ENCODE data around the gene LPAR1.

LPAR1 gene

DNA sequence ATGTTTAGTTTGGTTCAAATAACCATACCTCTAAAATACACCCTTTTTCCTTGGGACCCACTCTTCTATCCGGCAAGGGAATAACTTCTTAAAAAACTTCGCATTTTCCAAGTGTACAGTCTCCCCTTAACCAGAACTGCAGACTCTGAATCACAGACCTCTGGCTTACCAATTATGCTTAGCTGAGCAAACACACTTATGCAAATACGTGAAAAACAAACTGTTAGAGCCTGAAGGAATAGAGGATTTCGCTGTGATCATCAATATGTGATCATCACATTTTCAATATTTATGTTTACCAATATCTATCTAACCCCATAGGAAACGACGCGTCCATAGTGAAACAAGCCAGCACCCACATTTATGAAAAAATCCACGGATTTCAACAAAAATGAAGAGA lies 1.3 kb downstream of the LPAR1 start:
- no peak for DNase-seq

DNA sequence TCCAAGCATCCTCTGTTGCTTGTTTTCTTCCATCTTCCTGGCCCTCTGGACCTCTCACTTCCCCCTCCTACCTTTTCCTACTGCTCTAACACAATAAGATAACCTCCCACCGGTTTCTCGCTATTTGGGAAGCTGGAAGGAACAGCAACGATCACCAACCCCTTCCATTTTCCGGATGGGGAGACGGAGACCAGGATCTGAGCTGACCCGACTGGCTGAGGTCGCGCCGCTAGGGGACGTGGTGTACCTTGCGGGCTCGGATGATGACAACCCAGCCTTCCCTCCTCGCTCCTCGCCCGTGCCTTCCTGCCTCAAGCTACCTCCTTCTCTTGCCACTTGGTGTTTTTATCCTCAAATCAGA lies 1.9 kb downstream of the LPAR1 start:
- no peak for DNase-seq

DNA sequence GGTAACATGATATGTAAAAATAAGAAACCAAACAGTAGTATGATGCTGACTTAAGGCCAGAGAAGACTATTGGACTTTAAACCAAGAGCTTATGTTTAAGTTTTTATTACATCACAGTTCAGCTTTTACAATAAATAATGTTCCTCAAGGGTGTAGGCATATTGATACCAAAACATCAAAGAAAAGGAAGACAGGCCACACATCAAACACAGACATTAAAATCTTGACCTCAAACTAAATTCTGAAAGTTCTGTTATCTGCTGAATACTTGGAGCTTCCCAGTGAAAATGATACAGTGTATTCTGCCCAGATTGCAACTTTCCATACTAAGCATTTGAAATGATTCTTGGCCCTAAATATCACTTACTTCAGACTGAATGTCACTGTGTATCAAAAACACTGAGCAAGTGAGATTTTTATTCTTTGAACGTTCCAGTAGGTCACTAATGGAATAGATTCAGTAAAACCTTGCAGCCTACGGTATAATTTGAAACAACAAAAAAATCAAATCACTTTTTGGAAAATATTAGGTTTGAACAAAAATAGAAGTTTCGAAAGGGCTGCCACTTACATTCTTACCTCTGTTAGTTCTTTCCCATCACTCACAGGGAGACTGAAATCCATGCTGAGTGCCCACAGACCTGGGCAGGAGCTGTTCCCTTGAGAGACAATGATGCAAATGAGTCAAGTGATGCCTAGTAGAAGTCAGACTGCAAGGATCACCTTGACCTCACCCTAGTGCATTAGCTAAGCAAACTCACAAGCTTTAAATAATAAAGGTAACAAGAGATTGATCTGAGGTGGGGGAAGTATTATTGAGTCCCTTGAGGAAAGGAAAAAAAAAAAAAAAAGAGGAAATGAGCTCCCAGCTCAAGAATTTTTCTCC lies 2.5 kb downstream of the LPAR1 start:
- DNase-seq: no peak

DNA sequence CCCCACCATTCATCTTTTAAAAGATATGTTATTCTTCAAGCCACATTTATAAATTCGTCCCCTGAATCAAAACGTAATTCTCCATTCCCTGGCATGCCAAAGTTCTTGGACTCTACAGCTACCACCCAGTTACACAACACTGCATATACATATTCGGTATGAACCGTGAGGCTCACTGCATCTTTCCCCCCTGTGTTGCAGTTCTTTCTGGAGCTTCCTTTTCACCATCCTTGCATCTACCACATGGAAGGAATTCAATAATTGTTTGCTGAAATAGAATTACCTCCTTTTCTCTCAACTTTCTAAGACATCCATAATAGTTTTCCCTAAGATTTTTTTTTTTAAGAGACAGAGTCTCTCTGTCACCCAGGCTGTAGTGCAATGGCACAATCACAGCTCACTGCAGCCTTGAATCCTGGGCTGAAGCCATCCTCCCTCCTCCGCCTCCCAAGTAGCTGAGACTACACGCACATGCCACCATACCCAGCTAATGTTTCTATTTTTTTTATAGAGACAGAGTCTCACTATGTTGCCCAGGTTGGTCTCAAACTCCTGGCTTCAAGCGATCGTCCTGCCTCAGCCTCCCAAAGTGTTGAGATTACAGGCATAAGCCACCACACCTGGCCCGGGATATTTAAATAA lies 3.3 kb downstream of the LPAR1 start:
- no peak for DNase-seq

GRCh38 chr9:111034170-111034897 lies 3.9 kb downstream of the LPAR1 start:
- DNase-seq: no peak

- DNase-seq: no peak
Observed at GRCh38 chr9:111030492-111030891, 7.8 kb downstream of the LPAR1 start.

DNA sequence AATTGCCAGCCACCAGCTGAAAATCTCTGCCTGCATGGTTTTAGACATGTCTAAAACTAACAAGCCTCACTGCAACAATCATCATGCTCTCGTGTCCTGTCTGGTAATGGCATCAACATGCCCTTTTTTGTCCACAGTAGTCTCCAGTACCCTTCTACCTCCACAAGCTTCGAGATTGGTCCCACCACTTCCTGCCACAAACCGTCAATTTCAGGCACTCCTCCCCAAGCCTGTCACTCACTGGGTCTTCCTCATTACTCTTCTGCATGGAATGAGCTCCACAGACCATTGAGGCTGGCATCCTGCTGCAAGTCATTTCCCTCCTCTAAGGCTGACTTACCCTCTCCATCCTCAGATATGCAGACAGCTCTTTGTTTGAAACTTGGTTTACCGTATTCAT lies 9.0 kb downstream of the LPAR1 start:
- DNase-seq: no peak

- DNase-seq: no peak
Observed at GRCh38 chr9:111027798-111028197, 10.5 kb downstream of the LPAR1 start.

GRCh38 chr9:111023128-111023527 lies 15.1 kb downstream of the LPAR1 start:
- no peak for DNase-seq

DNA sequence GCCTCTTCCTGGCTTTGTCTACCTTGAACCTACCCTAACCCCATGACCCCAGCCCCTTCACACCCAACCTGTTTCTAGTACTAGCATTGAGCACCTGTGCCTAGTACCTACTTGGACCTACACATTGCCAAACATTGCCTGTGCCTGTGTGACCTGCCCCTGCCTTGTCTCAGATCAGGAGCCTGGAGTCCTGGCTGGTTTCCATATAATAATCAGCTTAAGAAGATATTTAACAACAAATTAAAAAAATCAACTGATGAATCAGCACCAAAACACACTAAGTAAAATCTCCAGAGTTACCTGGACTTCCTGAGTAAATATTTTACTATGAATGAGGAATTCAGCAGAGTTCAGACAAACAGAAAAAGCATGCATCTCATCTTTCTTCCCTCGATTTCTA lies 17.7 kb downstream of the LPAR1 start:
- DNase-seq: no peak

DNA sequence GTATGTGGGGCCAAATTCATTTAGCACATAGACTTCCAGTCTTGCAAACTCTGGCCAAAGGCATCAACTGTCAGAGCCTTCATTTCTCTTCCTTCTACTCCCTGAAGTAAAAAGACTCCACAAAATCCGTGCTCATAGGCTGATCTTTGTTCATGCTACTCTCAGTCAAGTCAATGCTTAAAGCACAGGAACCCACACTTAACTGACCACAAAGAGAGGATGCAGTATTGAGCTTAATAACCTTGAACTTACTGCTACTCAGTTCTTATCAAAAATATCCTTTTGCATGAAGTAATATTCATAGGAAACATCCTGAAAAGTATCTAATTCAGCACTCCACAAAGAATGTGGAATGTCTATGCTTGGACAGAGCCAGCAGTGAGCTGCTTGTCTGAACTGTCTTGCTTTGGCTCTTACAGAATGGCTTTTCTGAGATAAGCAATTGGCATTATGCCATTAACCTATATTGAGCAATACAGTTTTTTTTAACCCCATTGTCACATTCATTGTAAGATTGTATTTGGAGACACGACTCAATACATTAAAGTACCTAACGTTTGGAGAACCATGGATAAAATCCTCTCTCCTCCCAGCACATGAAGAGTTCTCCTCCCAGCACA lies 21.7 kb downstream of the LPAR1 start:
- no peak for DNase-seq

- no peak for DNase-seq
Observed at GRCh38 chr9:111016016-111016415, 22.3 kb downstream of the LPAR1 start.

DNA sequence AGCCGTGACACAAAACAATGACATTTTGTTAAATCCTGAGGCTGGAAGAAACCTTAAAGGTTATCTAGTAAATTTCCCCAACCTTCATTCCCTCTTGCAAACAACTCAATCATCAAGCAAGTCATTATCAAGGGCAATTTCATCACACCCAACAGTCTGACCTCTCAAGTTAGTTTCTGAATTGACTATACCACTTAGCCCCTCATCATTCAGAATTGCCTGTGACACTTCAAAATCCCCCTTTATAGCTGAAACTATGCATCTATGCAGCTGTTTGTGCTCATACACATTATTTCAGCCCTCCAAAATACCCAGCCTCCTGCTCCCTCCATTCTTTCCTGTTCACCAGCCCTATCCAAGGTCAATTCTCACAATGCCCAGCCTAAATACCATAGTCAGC lies 24.6 kb downstream of the LPAR1 start:
- DNase-seq: no peak

- peak; percentile 27 for DNase-seq
Observed at GRCh38 chr9:111013250-111013649, 25.0 kb downstream of the LPAR1 start.

DNA sequence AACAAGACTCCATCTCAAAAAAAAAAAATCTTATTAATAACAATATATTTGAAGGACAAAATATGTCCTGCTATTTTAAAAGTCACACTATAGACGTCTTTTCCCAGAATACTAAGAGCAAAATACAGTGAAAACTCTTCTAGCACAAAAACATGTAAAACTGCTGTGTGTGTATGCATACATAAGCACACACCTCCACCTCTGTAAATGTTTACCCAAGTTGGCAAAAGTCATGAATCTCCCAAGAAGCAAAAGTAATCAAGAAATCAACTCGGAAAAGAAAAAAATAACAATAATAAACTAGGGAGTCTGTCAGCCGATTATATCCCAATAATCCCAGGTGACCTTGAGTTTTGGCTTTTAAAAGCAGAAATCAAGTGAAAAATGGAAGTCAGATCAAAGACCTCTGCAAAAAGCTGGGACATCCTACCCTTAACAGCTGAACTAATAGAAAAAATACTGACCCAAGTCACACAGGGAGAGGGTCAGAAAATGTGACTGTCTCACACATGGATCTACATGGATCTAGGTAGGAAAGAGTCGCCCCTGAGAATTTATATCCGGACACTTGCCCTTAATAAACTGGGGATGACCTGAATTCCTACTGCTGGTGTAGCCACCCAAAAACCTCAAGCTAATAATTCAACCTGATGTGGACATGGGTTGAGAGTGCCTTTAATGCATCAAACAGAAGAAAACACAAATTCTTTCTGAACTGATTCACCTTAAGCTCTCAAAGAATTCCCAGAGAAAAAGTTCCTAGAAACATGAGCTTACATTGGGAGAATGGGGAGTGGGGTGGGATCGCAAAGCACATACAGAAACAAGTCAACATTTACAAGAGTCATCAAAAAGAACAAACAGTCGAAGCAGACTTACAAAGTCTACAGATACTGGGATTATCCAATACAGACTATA lies 29.9 kb downstream of the LPAR1 start:
- DNase-seq: no peak

DNA sequence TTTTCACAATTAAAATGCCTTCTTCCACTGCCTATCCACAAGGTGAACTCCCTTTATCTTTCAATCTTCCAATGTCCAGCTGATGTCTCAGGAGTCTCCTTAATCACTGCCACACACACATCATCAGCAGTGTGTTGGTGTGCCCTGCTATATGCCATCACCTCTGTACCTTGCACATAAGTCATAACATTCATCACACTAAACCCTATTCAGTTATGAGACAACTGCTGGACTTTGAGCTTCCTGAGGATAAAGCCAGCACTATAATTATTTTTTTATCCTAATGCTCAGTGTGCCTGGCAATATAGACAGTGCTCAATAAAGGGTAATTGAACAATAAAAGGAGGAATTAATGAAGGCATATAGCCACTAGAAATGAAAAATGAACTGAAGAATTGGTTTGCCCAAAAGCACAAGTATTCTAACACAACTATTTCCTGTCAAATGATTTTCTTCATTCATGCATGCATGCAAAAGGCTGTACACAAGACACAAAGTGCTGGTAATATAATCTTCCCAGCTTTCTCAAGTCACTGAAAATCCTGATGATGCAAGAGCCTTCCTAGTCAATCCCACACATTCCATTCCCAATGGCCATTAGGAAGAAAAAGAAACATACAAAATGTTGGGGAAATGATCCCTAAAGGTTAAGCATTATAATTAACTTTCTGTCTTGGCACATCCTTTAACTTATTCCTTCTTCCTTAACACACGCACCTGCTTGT lies 32.4 kb downstream of the LPAR1 start:
- no peak for DNase-seq

DNA sequence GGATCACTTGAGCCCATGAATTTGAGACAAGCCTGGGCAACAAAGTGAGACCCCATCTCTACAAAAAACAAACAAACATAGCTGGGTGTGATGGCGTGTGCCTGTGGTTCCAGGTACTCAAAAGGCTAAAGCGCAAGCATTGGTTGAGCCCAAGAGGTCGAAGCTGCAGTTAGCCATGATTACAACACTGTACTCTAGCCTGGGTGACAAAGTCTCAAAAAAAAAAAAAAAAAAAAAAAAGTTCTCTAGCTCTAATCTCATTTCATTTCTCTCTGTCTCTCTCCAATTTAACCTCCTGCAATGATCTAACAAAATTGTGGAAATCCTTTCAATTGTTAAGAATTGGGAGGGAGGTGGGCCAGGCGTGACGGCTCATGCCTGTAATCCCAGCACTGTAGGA lies 33.3 kb downstream of the LPAR1 start:
- no peak for DNase-seq

DNA sequence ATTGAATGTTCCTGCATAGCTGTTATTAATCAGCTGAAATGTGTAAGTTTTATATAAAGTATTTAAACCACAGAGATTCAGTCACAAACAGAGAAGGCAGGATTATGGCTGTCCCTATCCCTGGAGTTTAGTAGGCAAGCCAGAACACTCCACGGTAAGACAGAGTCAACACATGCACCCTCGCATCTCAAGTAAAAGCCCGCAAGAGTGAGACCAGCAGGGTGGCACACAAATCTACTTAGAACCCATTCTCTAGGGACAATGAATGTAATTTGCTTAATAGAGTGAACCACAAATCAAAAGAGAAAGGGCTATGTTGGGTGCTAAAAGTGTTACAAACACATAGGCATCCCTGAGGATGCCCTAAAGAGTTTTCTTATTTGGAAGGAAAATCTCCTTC lies 35.1 kb downstream of the LPAR1 start:
- DNase-seq: no peak

DNA sequence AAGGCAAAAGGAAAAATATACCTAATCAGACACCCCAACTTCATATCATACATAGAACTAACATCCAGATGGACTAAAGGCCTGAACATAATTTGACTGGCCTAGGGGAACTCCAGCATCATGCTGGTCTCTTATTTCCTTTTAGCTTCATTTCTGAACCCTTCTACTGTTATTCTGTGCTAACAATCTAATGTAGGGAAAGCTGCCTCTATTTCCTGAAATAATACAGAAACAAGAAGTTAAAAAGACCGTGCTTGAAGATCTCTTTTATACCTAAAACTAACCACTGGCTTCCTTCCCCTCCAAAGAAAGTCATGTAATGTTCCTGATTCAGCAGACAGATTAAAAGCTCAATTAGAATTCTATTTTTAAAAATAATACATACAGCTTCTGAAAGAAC lies 36.7 kb downstream of the LPAR1 start:
- DNase-seq: no peak

DNA sequence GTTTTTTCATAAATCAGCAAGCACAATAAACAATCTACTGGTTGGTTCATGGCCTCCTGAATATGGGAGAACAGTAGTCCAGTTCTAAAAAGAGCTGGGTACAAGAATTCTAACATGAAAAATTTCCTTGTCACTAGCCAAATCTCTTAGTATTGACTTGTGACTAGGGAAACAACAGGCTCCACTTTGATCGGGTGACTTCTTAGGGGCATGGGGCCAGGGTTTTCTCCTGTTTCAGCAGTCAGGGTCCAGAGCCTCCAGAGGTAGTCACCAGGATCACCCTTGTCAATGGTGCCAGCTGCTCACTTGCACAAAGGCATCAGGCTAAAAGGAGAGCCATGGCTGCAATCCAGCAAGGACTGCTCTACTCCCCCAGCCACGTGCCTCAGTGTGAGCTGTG lies 38.1 kb downstream of the LPAR1 start:
- no peak for DNase-seq

DNA sequence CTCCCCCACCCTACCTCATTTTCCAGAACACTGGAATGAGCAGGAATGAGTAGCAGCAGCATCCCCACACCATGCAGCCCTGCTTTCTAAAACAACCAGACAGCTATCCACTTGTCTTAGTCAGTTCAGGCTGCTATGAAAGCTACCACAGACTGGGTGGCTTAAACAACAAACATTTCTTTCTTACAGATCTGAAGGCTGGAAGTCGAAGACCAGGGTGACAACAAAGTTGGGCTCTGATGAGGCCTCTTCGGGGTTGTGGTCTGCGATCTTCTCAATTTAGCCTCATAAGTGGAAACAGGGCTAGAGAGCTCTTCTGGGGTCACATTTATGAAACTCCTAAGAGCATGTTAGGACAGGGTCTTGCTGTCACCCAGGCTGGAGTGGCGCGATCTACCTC lies 38.9 kb downstream of the LPAR1 start:
- no peak for DNase-seq

DNA sequence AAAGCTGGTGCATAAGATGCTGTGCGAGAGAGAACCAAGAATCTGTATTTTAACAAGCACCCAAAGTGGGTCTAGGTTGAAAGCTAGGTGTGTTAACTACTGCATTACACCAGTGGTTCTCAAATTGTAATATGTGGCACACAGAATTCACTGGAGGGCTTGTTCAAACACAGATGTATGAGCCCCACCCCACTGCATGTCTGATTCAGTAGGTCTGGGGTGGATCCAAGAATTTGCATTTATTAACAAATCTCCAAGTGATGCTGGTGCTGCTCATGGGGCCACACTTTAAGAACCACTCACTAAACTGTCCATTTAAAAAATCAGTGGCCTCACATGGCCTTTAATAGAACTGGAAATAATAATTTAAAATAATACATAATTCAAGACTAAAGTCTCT lies 40.4 kb downstream of the LPAR1 start:
- no peak for DNase-seq

All from NCI-H187 treated with DMSO at 0.1 percent for 48 hours (cell line).